GM19099 (cell line): Measurements from ENCODE around the gene C3AR1.

Experiments used
- POLR2A ChIP-seq: IDR thresholded peaks from 3 replicates; pipeline ENCODE4 v1.6.1; 2011; ENCODE audit warnings: low read depth; ENCODE audit not compliant: insufficient read length; ENCODE audit errors: extremely low read depth

C3AR1 gene

GRCh38 chr12:8011331-8011730 lies 54.8 kb downstream of the C3AR1 start:
- TF ChIP-seq POLR2A, result no peak
